Stimulated activated naive CD8-positive, alpha-beta T cell treated with anti-CD3 and anti-CD28 coated beads, Interleukin-15, Interleukin-2, amounts not matched to agents 100 ng/mL and 50 ng/mL, for 24 hours (primary cell): ENCODE results near the gene PMS2.
A peak's percentile ranks its signal among the peaks of the same experiment; 100 is the strongest.
"Not testable (repeated sequence)": the region's sequence is repeated elsewhere in the genome, so short reads cannot be mapped to it uniquely, and the experiment has no call there.

Experiments used
- H3K27ac Mint-ChIP-seq: one replicate; pipeline ENCODE4 v1.8.0; 2021; ENCODE audit warnings: mild to moderate bottlenecking, mixed read lengths
- H3K27me3 Mint-ChIP-seq: one replicate; pipeline ENCODE4 v1.8.0; 2021; ENCODE audit warnings: mixed read lengths
- H3K36me3 Mint-ChIP-seq: one replicate; pipeline ENCODE4 v1.8.0; 2021; ENCODE audit warnings: low read depth, mixed read lengths
- H3K4me1 Mint-ChIP-seq: one replicate; pipeline ENCODE4 v1.8.0; 2021; ENCODE audit warnings: low read depth, mixed read lengths
- H3K4me3 Mint-ChIP-seq: one replicate; pipeline ENCODE4 v1.8.0; 2021; ENCODE audit warnings: mild to moderate bottlenecking, mixed read lengths
- H3K9me3 Mint-ChIP-seq: one replicate; pipeline ENCODE4 v1.8.0; 2021; ENCODE audit warnings: mixed read lengths

The PMS2 gene

DNA sequence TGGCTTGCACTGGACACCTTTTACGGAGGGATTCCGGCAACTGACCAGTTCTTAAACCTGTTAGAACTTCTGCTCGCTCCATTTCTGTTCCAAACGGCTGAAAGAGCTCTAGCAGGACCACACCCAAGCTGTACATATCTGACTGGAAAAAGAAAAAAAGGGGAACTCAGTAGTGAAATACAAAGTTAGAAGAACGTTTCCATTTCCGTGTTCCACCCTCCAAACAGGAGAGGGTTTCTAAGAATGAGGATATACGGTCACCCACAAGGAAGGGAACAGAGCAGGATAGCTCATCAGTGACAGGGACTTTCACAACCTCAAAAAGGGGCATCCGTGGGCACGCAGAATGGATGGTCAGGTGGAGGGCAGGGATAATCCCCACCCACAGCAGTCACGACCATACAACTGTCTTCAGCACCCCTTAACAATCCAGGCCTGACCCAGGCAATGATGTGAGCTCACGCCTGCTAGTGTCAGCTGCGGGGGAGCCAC is 18.0 kb upstream of the PMS2 start:
- H3K4me3 Mint-ChIP-seq = peak overlapping the region; percentile 2
- H3K27ac Mint-ChIP-seq = peak overlapping the region; percentile 46
- peaks cover 27% of the 10 kb centered on the region for H3K4me1 Mint-ChIP-seq
- no peaks in the 10 kb centered on the region for H3K27me3 Mint-ChIP-seq
- H3K9me3 Mint-ChIP-seq = no peaks in the 10 kb centered on the region
- peaks cover 71% of the 10 kb centered on the region for H3K36me3 Mint-ChIP-seq

DNA sequence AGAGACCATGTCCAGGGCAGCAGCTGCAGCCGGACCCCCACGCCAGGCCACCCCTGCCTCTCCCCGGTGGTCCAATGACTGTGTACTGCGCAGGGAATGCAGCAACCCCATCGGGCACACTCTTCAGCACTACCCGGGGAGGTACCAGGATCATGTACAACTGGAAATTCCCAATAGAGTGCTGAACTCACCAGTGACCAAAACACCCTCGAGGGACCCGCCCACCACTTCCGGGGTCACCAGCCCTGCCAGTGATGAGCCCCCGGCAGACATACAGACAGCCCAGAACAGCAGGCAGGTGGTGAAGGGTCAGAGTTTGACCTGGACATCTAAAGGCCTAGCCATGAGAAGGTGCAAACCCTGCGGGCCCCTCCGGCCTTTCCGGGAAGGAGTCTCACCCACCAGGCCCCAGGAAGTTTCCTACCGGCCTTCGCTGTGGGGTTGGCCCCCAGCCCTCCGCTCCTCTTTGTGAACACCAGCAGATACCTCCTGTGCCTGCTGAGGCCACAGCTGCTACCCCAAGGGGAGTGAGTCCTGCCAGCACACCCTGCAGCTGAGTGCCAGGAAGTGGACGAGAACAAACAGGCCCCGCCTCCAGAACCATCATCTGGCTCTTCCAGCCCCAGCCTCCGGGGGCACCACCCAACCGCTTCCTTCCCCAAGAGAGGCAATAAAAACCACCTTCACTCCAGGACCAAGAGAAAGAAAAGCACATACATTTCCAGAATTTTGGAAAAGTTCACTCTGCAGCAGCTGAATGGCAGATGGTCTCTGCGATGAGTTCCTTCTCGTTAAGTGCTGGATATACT is 17.4 kb upstream of the PMS2 start:
- H3K4me1 Mint-ChIP-seq = peaks cover 27% of the 10 kb centered on the region
- no peaks in the 10 kb centered on the region for H3K27me3 Mint-ChIP-seq
- H3K27ac Mint-ChIP-seq = peak overlapping the region; percentile 46
- peak overlapping the region; percentile 2 for H3K4me3 Mint-ChIP-seq
- H3K36me3 Mint-ChIP-seq = peaks cover 72% of the 10 kb centered on the region
- H3K9me3 Mint-ChIP-seq = no peaks in the 10 kb centered on the region

DNA sequence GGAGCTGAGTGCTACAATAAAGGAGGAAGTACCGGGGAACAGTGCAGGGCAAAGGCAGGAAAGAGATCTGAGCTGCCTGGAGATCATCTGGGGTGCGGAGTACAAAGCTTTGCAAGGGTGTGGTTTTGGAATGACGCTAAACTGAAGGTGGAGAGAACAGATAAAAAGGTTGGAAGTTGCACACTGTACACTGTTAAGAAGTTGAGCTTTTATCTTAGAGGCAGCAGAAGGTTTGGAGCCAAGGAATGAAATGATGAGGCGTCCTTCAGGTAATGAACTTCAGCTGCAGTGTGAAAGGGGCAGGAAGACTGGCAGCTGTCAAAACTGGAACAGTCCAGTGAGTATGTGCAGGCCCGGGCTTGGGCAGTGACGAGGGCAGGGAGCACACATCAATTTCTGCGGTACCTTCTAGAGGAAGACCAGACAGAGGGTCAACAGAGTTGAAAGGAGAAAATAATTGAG is 15.2 kb upstream of the PMS2 start:
- H3K9me3 Mint-ChIP-seq = no peaks in the 10 kb centered on the region
- peaks cover 27% of the 10 kb centered on the region for H3K4me1 Mint-ChIP-seq
- H3K36me3 Mint-ChIP-seq = peaks cover 88% of the 10 kb centered on the region
- H3K4me3 Mint-ChIP-seq = no peak overlapping the region
- no peaks in the 10 kb centered on the region for H3K27me3 Mint-ChIP-seq
- H3K27ac Mint-ChIP-seq = peak overlapping the region; percentile 21

- H3K36me3 Mint-ChIP-seq = peaks cover 80% of the 10 kb centered on the region
- H3K27me3 Mint-ChIP-seq = no peaks in the 10 kb centered on the region
- peaks cover 20% of the 10 kb centered on the region for H3K4me1 Mint-ChIP-seq
- H3K9me3 Mint-ChIP-seq = no peaks in the 10 kb centered on the region
- H3K4me3 Mint-ChIP-seq = no peak overlapping the region
- no peak overlapping the region for H3K27ac Mint-ChIP-seq
Observed at GRCh38 chr7:6022707-6023106, 13.9 kb upstream of the PMS2 start.

- Mint-ChIP-seq H3K27ac (no peak overlapping the region), H3K36me3 (peaks cover 73% of the 10 kb centered on the region), H3K27me3 (no peaks in the 10 kb centered on the region), H3K4me3 (no peak overlapping the region), H3K4me1 (peaks cover 4% of the 10 kb centered on the region), H3K9me3 (no peaks in the 10 kb centered on the region)
Observed at GRCh38 chr7:6020371-6021286, 11.8 kb upstream of the PMS2 start.

- no peaks in the 10 kb centered on the region for H3K27me3 Mint-ChIP-seq
- H3K36me3 Mint-ChIP-seq = peaks cover 72% of the 10 kb centered on the region
- H3K9me3 Mint-ChIP-seq = no peaks in the 10 kb centered on the region
- no peak overlapping the region for H3K4me3 Mint-ChIP-seq
- H3K27ac Mint-ChIP-seq = peak overlapping the region; percentile 45
- peaks cover 16% of the 10 kb centered on the region for H3K4me1 Mint-ChIP-seq
Observed at GRCh38 chr7:6016653-6016966, 7.8 kb upstream of the PMS2 start.

DNA sequence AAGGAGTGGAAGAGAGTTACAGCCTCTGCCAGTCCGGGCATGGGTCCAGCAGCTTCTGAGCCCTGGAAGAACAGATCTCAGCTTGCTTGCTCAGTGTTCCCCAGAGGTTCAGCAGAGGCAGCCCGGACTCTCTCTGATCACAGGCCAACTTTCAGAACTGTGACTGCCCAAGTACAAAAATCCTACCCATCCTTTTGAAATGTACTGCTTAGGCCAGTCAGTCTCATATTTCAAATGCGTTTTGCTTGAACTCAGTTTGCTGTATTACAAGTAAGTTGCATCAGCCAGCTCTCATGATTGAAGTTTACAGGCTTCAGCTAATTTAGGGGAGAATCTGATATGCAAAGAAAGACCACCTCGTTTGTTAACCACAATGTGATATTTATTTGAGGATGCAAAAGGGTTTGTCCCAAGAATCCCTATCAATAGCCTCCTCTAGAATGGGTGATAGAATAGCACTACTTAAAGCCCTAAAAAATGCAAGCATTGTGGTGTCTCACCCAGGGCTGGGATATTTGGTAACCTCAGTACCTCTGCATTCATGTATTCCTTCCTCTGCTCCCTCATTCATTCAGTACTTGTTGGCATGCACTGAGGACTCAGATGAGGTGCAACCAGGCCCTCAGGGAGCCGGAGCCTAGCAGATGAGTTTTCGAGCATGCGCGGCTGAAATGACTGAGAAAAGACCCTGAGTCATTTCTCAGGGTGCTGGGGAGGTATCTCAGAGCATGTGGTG is 7.2 kb upstream of the PMS2 start:
- Mint-ChIP-seq H3K27me3 (no peaks in the 10 kb centered on the region), H3K36me3 (peaks cover 72% of the 10 kb centered on the region), H3K4me1 (peaks cover 21% of the 10 kb centered on the region), H3K4me3 (no peak overlapping the region), H3K27ac (peak overlapping the region; percentile 63), H3K9me3 (no peaks in the 10 kb centered on the region)

- Mint-ChIP-seq H3K4me1 (peaks cover 37% of the 10 kb centered on the region), H3K4me3 (no peak overlapping the region), H3K27ac (peak overlapping the region; percentile 42)
Observed at GRCh38 chr7:6012355-6013104, 3.7 kb upstream of the PMS2 start.

DNA sequence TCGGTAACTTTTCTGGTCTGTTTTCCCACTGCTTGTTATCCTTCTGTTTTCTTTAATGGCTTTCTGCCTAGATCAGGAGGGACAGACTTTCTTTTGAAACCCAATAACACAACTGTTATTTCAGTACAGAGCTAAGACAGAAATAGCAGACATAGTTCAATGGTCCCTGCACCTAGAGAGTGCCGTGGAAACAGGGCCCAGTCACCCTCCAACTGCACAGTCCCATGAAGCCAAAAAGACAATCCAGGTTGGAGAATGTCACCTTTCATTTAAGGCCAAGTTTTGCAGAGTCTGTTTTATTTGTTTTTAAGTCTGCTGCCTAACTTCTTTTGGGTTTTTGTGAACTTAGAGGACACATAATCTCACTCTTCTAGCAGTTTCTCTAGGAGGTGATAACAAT is 2.7 kb upstream of the PMS2 start:
- Mint-ChIP-seq H3K27me3 (no peaks in the 10 kb centered on the region), H3K36me3 (peaks cover 54% of the 10 kb centered on the region), H3K4me1 (peaks cover 44% of the 10 kb centered on the region), H3K27ac (peak overlapping the region; percentile 61), H3K9me3 (no peaks in the 10 kb centered on the region), H3K4me3 (peak overlapping the region; percentile 87)

More at GRCh38 chr7:6012355-6013104, 3.7 kb upstream of the PMS2 start:
- no peaks in the 10 kb centered on the region for H3K27me3 Mint-ChIP-seq
- H3K9me3 Mint-ChIP-seq = no peaks in the 10 kb centered on the region
- peaks cover 57% of the 10 kb centered on the region for H3K36me3 Mint-ChIP-seq

- Mint-ChIP-seq H3K4me3 (peak overlapping the region; percentile 87), H3K4me1 (peaks cover 44% of the 10 kb centered on the region)
Observed at GRCh38 chr7:6010370-6010769, 1.5 kb upstream of the PMS2 start.

DNA sequence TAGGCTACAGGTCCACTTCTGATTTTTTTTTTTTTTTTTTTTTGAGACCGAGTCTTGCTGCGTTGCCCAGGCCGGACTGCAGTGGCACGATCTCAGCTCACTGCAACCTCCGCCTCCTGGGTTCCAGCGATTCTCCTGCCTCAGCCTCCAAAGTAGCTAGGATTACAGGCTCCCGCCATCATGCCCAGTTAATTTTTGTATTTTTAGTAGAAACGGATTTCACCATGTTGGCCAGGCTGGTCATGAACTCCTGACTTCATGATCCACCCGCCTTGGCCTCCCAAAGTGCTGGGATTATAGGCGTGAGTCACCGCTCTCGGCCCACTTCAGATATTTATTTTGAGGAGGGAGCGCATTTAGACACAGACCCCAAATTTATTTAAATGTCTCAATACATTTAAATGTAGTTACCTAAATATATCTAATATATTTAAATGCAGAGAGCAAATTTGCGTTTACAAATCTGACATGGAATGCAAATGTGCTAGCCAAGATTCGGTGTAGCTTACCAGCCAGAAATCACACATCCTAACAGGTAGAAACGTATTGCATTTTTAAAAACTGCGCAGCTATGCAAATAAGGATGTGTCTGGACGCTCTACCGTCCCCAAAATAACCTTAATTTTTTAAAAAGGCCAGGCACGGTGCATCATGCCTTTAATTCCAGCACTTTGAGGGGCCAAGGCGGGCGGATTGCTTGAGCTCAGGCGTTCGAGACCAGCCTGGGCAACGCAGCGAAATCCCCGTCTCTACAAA is 836 bp downstream of the PMS2 start:
- peaks cover 40% of the 10 kb centered on the region for H3K4me1 Mint-ChIP-seq
- H3K4me3 Mint-ChIP-seq = peak overlapping the region; percentile 87
- not testable (repeated sequence) for H3K27me3 Mint-ChIP-seq, H3K9me3 Mint-ChIP-seq
- peaks cover 45% of the 10 kb centered on the region for H3K36me3 Mint-ChIP-seq
- peak overlapping the region; percentile 94 for H3K27ac Mint-ChIP-seq

More at GRCh38 chr7:6010370-6010769, 1.5 kb upstream of the PMS2 start:
- not testable (repeated sequence) for H3K9me3 Mint-ChIP-seq, H3K27me3 Mint-ChIP-seq
- peak overlapping the region; percentile 90 for H3K27ac Mint-ChIP-seq
- H3K36me3 Mint-ChIP-seq = peaks cover 46% of the 10 kb centered on the region

DNA sequence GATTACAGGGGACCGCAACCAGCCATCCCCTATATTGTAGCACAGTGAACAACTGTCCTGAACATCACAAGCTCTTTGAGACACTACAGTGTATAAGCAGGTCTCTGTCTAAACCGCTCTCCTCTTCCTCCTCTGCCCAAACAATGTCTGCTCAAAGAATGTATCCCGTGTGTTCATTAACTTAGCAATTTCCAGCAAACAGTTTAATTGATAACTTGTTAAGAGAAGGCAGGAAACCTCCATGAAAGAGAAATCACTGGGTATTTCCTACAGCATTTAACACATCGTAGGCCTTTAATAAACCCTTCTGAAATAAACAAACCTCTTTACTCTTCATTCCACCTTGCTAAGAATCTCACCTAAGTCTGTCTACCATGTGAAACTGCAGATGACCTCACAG is 1.5 kb downstream of the PMS2 start:
- no peaks in the 10 kb centered on the region for H3K27me3 Mint-ChIP-seq
- no peaks in the 10 kb centered on the region for H3K9me3 Mint-ChIP-seq
- H3K4me3 Mint-ChIP-seq = peak overlapping the region; percentile 87
- H3K36me3 Mint-ChIP-seq = peaks cover 42% of the 10 kb centered on the region
- H3K4me1 Mint-ChIP-seq = peaks cover 36% of the 10 kb centered on the region
- H3K27ac Mint-ChIP-seq = peak overlapping the region; percentile 39

GRCh38 chr7:5997210-5997808 is 11.5 kb downstream of the PMS2 start:
- Mint-ChIP-seq H3K4me3 (no peak overlapping the region), H3K9me3 (no peaks in the 10 kb centered on the region), H3K4me1 (no peaks in the 10 kb centered on the region), H3K27me3 (no peaks in the 10 kb centered on the region), H3K36me3 (peaks cover 46% of the 10 kb centered on the region), H3K27ac (no peak overlapping the region)
